Naive B cell (primary cell): ENCODE data around the gene ZFAND2A. TPM values are rescaled to one million over a fixed set of nuclear protein-coding genes. Genes with fewer than 3 reads are reported as not detected.

Source experiments
- ATAC-seq, 2 donors: fragments of 150-1000 bp; cut with Tn5 transposase; 2 replicates each; pipeline ENCODE4 v1.10.0; 2021; ENCODE audit warnings: low read depth in 2 of 2, mild to moderate bottlenecking in 2 of 2, moderate library complexity in 2 of 2
- DNase-seq: peaks from one replicate; pipeline ENCODE4 v3.0.0; 2022
- H3K27ac Mint-ChIP-seq, 6 donors: one replicate each; pipeline ENCODE4 v1.8.0; 2020 to 2022; ENCODE audit warnings: mild to moderate bottlenecking in 6 of 6, mixed read lengths in 6 of 6, moderate library complexity in 5 of 6, inconsistent platforms in 2 of 6
- H3K27me3 Mint-ChIP-seq, 3 donors: one replicate each; pipeline ENCODE4 v1.8.0; 2021 to 2022; ENCODE audit warnings: mixed read lengths in 3 of 3, mild to moderate bottlenecking in 1 of 3
- H3K36me3 Mint-ChIP-seq, 2 donors: one replicate each; pipeline ENCODE4 v1.8.0; 2020 to 2022; ENCODE audit warnings: mixed read lengths in 2 of 2, inconsistent platforms in 1 of 2, mild to moderate bottlenecking in 1 of 2
- H3K4me1 Mint-ChIP-seq, 3 donors: one replicate each; pipeline ENCODE4 v1.8.0; 2020 to 2022; ENCODE audit warnings: mixed read lengths in 3 of 3, inconsistent platforms in 1 of 3, mild to moderate bottlenecking in 1 of 3, moderate library complexity in 1 of 3
- H3K4me3 Mint-ChIP-seq, 8 donors: one replicate each; pipeline ENCODE4 v1.8.0; 2020 to 2022; ENCODE audit warnings: mild to moderate bottlenecking in 8 of 8, mixed read lengths in 8 of 8, moderate library complexity in 8 of 8, inconsistent platforms in 2 of 8
- H3K9me3 Mint-ChIP-seq, 7 donors: one replicate each; pipeline ENCODE4 v1.8.0; 2020 to 2022; ENCODE audit warnings: mixed read lengths in 7 of 7, mild to moderate bottlenecking in 5 of 7, inconsistent platforms in 2 of 7, moderate library complexity in 1 of 7
- polyA plus RNA-seq, 6 donors: library from polyadenylated mRNA; unstranded; fragments of 300-500 nt; fragmentation: Illumina TruSeq; gene quantifications; one replicate each; pipeline ENCODE4 v1.2.3, GENCODE V29; 2021; ENCODE audit warnings: low read depth in 6 of 6

Gene ZFAND2A
- polyA plus RNA-seq, 6 donors from 2014 or later, result 59.3 to 73.5 (median 67.9) TPM

DNA sequence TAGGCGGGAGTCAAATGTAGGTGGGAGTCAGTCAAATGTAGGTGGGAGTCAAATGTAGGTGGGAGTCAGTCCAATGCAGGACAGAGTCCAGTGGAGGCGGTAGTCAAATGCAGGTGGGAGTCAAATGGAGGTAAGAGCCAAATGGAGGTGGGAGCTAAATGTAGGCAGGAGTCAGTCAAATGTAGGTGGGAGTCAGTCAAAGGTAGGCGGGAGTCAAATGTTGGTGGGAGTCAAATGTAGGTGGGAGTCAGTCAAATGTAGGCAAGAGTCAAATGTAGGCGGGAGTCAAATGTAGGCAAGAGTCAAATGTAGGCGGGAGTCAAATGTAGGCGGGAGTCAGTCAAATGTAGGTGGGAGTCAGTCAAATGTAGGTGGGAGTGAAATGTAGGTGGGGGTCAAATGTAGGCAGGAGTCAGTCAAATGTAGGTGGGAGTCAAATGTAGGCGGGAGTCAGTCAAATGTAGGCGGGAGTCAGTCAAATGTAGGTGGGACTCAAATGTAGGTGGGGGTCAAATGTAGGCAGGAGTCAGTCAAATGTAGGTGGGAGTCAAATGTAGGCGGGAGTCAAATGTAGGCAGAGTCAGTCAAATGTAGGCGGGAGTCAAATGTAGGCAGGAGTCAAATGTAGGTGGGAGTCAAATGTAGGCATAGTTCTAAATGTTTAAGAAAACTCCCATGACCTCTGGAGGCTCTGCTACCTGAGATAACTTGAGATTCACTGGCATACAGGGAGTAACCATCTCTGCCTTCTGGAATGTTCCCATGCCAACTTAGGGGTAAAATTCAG is 30.2 kb upstream of the ZFAND2A start:
- H3K27me3 Mint-ChIP-seq, result peaks cover 14 to 30% (median 20%) of the 10 kb centered on the region in 3 donors
- H3K9me3 Mint-ChIP-seq, result peaks cover 0 to 6% (median 5%) of the 10 kb centered on the region in 7 donors
- H3K36me3 Mint-ChIP-seq, result no peaks in the 10 kb centered on the region
- peak overlapping the region in 2 of 6 donors; percentile 14 to 76 for H3K27ac Mint-ChIP-seq
- H3K4me3 Mint-ChIP-seq, result no peak overlapping the region
- no peak for ATAC-seq
- DNase-seq, result no peak
- H3K4me1 Mint-ChIP-seq, result peaks cover under 1 to 15% (median 4%) of the 10 kb centered on the region in 3 donors

DNA sequence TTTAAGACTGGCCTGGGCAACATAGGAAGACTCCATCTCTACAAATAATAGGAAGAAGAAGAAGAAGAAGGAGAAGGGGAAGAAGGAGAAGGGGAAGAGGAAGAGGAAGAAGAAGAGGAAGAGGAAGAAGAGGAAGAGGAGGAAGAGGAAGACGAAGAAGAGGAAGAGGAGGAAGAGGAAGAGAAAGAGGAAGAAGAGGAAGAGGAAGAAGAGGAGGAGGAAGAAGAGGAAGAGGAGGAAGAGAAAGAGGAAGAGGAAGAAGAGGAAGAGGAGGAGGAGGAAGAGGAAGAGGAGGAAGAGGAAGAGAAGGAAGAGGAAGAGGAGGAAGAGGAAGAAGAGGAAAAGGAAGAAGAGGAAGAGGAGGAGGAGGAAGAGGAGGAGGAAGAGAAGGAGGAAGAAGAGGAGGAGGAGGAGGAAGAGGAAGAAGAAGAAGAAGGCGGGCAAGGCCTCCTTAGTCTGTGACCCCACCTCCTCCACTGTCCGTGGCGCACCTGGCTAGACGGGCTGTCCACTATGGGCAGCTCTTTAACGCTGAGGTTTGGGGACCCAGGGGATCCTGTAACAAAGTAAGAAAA is 28.8 kb upstream of the ZFAND2A start:
- no peak for ATAC-seq
- DNase-seq, result no peak
- peak overlapping the region in 4 of 6 donors; percentile 14 to 73 (median 66) for H3K27ac Mint-ChIP-seq
- peak overlapping the region in 1 of 8 donors; percentile 50 for H3K4me3 Mint-ChIP-seq
- H3K9me3 Mint-ChIP-seq, result peaks cover 0 to 6% (median 5%) of the 10 kb centered on the region in 7 donors
- H3K36me3 Mint-ChIP-seq, result no peaks in the 10 kb centered on the region
- H3K27me3 Mint-ChIP-seq, result peaks cover 14 to 21% (median 18%) of the 10 kb centered on the region in 3 donors
- peaks cover 0 to 15% (median 4%) of the 10 kb centered on the region in 3 donors for H3K4me1 Mint-ChIP-seq

DNA sequence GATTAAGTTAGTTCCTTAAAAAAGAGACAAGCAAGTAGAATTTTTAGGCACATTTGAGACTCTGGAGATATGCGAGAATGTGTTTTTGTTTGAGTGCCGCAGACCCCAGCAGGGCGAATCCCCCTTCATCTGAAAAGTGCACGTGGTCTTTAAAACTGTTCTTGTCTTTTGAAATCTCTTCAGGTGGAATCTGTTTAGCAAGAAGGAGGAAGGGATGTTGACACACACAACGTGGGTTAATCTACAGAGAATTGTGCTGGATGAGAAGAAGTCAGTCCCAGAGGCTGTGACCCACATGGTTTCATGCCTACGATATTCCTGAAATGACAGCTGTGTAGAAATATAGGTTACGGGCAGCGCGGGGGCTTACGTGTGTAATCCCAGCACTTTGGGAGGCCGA is 27.1 kb upstream of the ZFAND2A start:
- no peak overlapping the region for H3K4me3 Mint-ChIP-seq
- peak overlapping the region in 1 of 6 donors; percentile 72 for H3K27ac Mint-ChIP-seq
- ATAC-seq, result no peak
- peaks cover 0 to 12% (median 2%) of the 10 kb centered on the region in 3 donors for H3K4me1 Mint-ChIP-seq
- peaks cover 12 to 17% (median 16%) of the 10 kb centered on the region in 3 donors for H3K27me3 Mint-ChIP-seq
- no peaks in the 10 kb centered on the region for H3K36me3 Mint-ChIP-seq
- peaks cover 0 to 6% (median 5%) of the 10 kb centered on the region in 7 donors for H3K9me3 Mint-ChIP-seq
- DNase-seq, result no peak

GRCh38 chr7:1181640-1182039 is 21.6 kb upstream of the ZFAND2A start:
- no peak for ATAC-seq

DNA sequence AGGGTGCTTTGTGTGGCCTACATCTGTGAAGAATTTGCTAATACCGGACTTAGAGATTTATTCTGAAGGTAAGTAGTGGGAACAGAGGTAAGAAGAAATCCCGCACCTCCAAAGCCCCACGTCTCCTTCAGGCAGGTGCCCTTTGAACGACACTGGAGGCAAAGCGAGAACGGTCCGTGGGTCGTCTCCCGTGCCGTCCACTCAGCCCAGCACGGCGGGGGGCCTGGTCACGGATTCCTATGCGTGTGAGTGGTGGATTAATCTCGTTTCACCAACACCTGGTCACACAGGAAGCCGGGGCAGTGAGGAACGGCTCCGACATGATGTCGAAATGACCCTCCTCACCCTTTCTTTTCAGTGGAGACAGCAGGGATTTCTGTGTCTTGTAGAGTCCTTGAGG is 21.0 kb upstream of the ZFAND2A start:
- no peak overlapping the region for H3K4me3 Mint-ChIP-seq
- H3K9me3 Mint-ChIP-seq, result peaks cover 0 to 2% (median 0%) of the 10 kb centered on the region in 7 donors
- ATAC-seq, result no peak

More at GRCh38 chr7:1181640-1182039, 21.6 kb upstream of the ZFAND2A start:
- Mint-ChIP-seq H3K4me1 (peaks cover under 1 to 5% (median 4%) of the 10 kb centered on the region in 3 donors), H3K36me3 (no peaks in the 10 kb centered on the region), H3K9me3 (peaks cover 0 to 2% (median 0%) of the 10 kb centered on the region in 7 donors), H3K4me3 (no peak overlapping the region), H3K27ac (no peak overlapping the region), H3K27me3 (peaks cover 29 to 54% (median 34%) of the 10 kb centered on the region in 3 donors)
- no peak for DNase-seq

GRCh38 chr7:1176891-1177373 is 16.9 kb upstream of the ZFAND2A start:
- Mint-ChIP-seq H3K9me3 (peaks cover 0 to 2% (median 0%) of the 10 kb centered on the region in 7 donors), H3K4me3 (peak overlapping the region in 5 of 8 donors; percentile 24 to 69 (median 43)), H3K4me1 (peaks cover 5 to 15% (median 11%) of the 10 kb centered on the region in 3 donors), H3K36me3 (no peaks in the 10 kb centered on the region), H3K27ac (peak overlapping the region in 1 of 6 donors; percentile 53), H3K27me3 (peaks cover 26 to 47% (median 36%) of the 10 kb centered on the region in 3 donors)
- ATAC-seq, result peak; percentile 70 to 83
- DNase-seq, result peak; percentile 62

More for the DNA sequence above, 21.0 kb upstream of the ZFAND2A start:
- Mint-ChIP-seq H3K4me1 (peaks cover 5 to 11% (median 10%) of the 10 kb centered on the region in 3 donors), H3K27me3 (peaks cover 31 to 57% (median 36%) of the 10 kb centered on the region in 3 donors), H3K36me3 (no peaks in the 10 kb centered on the region), H3K27ac (no peak overlapping the region)
- DNase-seq, result no peak

GRCh38 chr7:1175967-1176851 is 16.2 kb upstream of the ZFAND2A start:
- H3K27ac Mint-ChIP-seq, result peak overlapping the region in 1 of 6 donors; percentile 74
- H3K4me1 Mint-ChIP-seq, result peaks cover 5 to 15% (median 11%) of the 10 kb centered on the region in 3 donors
- peak overlapping the region in 5 of 8 donors; percentile 24 to 69 (median 43) for H3K4me3 Mint-ChIP-seq
- no peaks in the 10 kb centered on the region for H3K36me3 Mint-ChIP-seq
- DNase-seq, result peak; percentile 63
- H3K9me3 Mint-ChIP-seq, result peaks cover 0 to 2% (median 0%) of the 10 kb centered on the region in 7 donors
- ATAC-seq, result peak; percentile 60 to 63
- H3K27me3 Mint-ChIP-seq, result peaks cover 26 to 40% (median 34%) of the 10 kb centered on the region in 3 donors

DNA sequence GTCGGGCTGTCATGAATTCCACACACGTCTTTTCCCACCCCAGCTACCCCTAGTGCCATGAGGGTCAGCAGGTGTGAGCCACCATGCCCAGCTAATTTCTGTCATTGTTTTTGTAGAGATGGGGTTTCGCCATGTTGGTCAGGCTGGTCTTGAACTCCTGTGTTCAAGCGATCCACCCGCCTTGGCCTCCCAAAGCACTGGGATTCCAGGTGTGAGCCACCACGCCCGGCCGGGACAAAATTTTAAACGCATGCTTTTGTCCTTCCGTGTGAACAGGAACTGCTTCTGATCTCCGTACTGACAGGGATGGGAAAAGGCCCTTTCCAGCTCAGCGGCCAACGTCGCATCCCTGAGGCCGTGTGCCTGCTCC is 15.6 kb upstream of the ZFAND2A start:
- peaks cover 0 to 2% (median 0%) of the 10 kb centered on the region in 7 donors for H3K9me3 Mint-ChIP-seq
- no peaks in the 10 kb centered on the region for H3K36me3 Mint-ChIP-seq
- ATAC-seq (no peak), DNase-seq (no peak)
- H3K27ac Mint-ChIP-seq, result no peak overlapping the region
- H3K4me3 Mint-ChIP-seq, result no peak overlapping the region
- H3K4me1 Mint-ChIP-seq, result peaks cover 5 to 15% (median 11%) of the 10 kb centered on the region in 3 donors
- peaks cover 23 to 33% (median 28%) of the 10 kb centered on the region in 3 donors for H3K27me3 Mint-ChIP-seq

DNA sequence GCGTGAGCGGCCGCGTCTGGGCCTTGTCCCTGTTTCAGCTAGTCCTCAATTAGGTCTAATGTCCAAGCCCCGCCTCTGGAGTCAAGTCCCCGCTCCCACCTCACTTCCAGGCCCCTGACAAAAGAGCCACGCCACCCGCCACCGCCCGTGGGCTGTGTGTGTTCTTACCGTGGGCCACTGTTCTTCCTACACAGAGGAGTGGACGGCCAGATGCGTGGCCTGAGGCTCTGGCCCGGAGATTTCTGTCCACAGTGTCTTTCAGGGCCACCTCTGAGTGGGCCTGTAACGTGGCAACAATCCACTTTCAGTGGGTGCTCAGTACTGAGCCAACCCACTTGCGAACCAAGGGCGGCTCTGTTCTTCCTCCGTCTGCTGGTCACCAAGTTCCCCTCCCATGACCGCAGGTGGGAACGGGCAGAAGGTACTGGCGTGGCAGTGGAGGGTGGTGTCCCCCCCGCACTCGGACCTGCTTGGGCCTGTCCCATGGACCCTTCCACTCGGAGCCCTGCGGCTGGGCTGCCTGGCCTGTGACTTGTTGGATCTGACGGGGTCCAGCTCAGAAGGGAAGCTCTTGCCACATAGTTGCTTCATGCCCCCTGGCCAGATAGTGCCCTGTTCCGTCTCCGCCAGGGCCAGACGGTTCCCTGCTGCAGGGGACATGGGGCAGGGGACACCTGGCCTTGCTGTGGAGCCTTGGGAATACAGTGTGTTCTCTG is 15.0 kb upstream of the ZFAND2A start:
- Mint-ChIP-seq H3K27ac (no peak overlapping the region), H3K4me1 (peaks cover 7 to 17% (median 13%) of the 10 kb centered on the region in 3 donors), H3K9me3 (peaks cover 0 to 2% (median 0%) of the 10 kb centered on the region in 7 donors), H3K27me3 (peaks cover 20 to 29% (median 22%) of the 10 kb centered on the region in 3 donors), H3K4me3 (peak overlapping the region in 1 of 8 donors; percentile 40), H3K36me3 (no peaks in the 10 kb centered on the region)
- DNase-seq (no peak), ATAC-seq (no peak)

DNA sequence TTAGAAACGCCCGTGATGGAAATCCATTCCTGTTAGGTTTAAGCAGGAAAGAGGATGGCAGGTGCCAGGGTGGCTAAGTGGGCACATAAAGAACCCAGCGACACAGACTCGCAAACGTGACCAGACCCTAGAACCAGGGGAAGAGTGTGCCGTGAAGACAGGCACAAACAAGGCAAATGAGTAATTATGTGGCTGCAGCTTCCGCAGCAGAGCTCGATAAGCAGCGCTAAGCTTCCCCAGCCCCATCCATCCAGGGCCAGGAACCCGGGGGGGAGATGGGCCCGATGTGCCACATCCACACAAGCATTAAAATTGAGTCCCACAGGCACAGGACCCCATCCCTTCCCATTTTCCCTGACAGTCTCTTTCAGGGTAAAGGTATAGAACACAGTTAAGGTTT is 14.0 kb upstream of the ZFAND2A start:
- no peak overlapping the region for H3K4me3 Mint-ChIP-seq
- H3K9me3 Mint-ChIP-seq, result peaks cover 0 to 2% (median 0%) of the 10 kb centered on the region in 7 donors
- H3K27me3 Mint-ChIP-seq, result peaks cover 15 to 23% (median 16%) of the 10 kb centered on the region in 3 donors
- H3K27ac Mint-ChIP-seq, result peak overlapping the region in 2 of 6 donors; percentile 63 to 73
- peaks cover 14 to 27% (median 23%) of the 10 kb centered on the region in 3 donors for H3K4me1 Mint-ChIP-seq
- ATAC-seq, result no peak
- H3K36me3 Mint-ChIP-seq, result no peaks in the 10 kb centered on the region
- no peak for DNase-seq

- H3K4me3 Mint-ChIP-seq, result no peak overlapping the region
- peaks cover 0 to 2% (median 0%) of the 10 kb centered on the region in 7 donors for H3K9me3 Mint-ChIP-seq
- H3K27ac Mint-ChIP-seq, result peak overlapping the region in 2 of 6 donors; percentile 22 to 52
- no peak for DNase-seq
- no peaks in the 10 kb centered on the region for H3K36me3 Mint-ChIP-seq
- H3K4me1 Mint-ChIP-seq, result peaks cover 14 to 27% (median 23%) of the 10 kb centered on the region in 3 donors
- H3K27me3 Mint-ChIP-seq, result peaks cover 9 to 14% (median 9%) of the 10 kb centered on the region in 3 donors
- no peak for ATAC-seq
Observed at GRCh38 chr7:1172666-1173523, 12.9 kb upstream of the ZFAND2A start.
